Parathyroid adenoma (tissue), 2 donors: Measurements from ENCODE around the gene TGFBR2.
A peak's percentile ranks its signal among the peaks of the same experiment; 100 is the strongest.

ENCODE experiments used
- H2AFZ ChIP-seq: fragments of 300-600 bp; sonication (generic); one replicate; pipeline ENCODE4 v1.7.0; 2017; ENCODE audit warnings: antibody characterized with exemption, mild to moderate bottlenecking
- H3K27ac ChIP-seq: fragments of 300-600 bp; sonication (generic); one replicate; pipeline ENCODE4 v1.7.0; 2017
- H3K27me3 ChIP-seq: fragments of 300-600 bp; sonication (generic); one replicate; pipeline ENCODE4 v1.7.0; 2017; ENCODE audit warnings: low read length; ENCODE audit not compliant: control insufficient read depth, insufficient read depth
- H3K36me3 ChIP-seq: fragments of 300-600 bp; sonication (generic); one replicate; pipeline ENCODE4 v1.7.0; 2017; ENCODE audit warnings: low read length; ENCODE audit not compliant: control insufficient read depth, insufficient read depth
- H3K4me1 ChIP-seq: fragments of 300-600 bp; sonication (generic); one replicate; pipeline ENCODE4 v1.7.0; 2017; ENCODE audit warnings: control low read depth
- H3K4me2 ChIP-seq: fragments of 300-600 bp; sonication (generic); one replicate; pipeline ENCODE4 v1.7.0; 2017; ENCODE audit warnings: low read length
- H3K4me3 ChIP-seq: fragments of 300-600 bp; sonication (generic); one replicate; pipeline ENCODE4 v1.7.0; 2017; ENCODE audit warnings: low read depth, low read length
- H3K79me2 ChIP-seq: fragments of 300-600 bp; sonication (generic); one replicate; pipeline ENCODE4 v1.7.0; 2017; ENCODE audit warnings: control low read depth
- H3K9ac ChIP-seq: fragments of 300-600 bp; sonication (generic); one replicate; pipeline ENCODE4 v1.7.0; 2017; ENCODE audit warnings: mild to moderate bottlenecking
- H3K9me3 ChIP-seq: fragments of 300-600 bp; sonication (generic); one replicate; pipeline ENCODE4 v1.7.0; 2017; ENCODE audit warnings: low read length; ENCODE audit not compliant: control insufficient read depth
- CTCF ChIP-seq: fragments of 300-600 bp; sonication (generic); IDR thresholded peaks from one replicate; pipeline ENCODE4 v1.7.0; 2017; ENCODE audit warnings: antibody characterized with exemption, mild to moderate bottlenecking
- donor health status: primary hyperparathyroidism.

Gene TGFBR2

DNA sequence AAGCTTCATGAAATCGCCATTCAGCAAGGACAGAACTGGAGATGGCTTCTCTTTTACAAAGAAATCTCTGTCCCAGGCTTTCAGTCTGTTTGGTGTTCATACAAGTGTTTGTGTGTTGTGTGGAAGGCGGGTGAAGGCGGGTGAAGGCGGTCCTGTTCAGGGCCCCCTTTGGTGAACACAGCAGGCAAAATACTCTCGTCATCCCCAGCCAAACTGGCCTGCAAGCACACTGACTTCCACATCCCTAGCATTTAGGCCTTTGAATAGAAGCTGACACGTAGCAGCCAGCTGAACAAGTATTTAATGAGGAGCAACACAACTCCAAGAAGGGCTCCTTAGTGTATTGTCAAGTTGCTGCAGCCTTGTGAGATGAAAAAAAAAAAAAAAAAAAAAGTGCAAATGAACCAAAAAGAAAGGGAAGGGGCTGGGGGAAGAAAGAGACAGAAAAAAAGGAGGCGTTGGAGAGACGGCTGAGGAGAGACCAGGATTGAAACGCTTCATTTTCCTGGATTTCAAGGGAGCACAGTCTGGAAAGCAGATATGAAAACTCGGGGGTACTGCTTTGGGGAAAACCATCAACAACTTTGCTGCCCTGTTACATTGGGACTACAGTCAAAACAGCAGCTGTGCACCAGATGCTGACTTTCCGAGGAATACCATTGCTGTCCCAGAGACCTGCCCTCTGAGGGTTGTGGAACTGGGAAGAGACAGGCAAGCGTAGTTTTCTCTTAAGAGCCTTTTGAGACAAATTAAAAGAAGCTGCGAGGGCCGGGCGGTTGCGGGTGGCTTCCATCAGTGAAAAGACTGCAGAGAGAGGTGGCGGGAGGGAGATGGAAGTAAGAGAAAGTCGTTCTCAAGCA is 74.6 kb downstream of the TGFBR2 start:
- H3K4me3 ChIP-seq, result no peak overlapping the region
- H3K4me1 ChIP-seq, result peaks cover 2% of the 10 kb centered on the region
- H2AFZ ChIP-seq, result no peak overlapping the region
- H3K36me3 ChIP-seq, result no peaks in the 10 kb centered on the region
- no peak overlapping the region for H3K9ac ChIP-seq
- no peak for TF ChIP-seq CTCF
- no peaks in the 10 kb centered on the region for H3K79me2 ChIP-seq
- no peak overlapping the region for H3K4me2 ChIP-seq
- H3K27me3 ChIP-seq, result no peaks in the 10 kb centered on the region
- H3K9me3 ChIP-seq, result no peaks in the 10 kb centered on the region
- H3K27ac ChIP-seq, result peak overlapping the region; percentile 25

- no peak overlapping the region for H2AFZ ChIP-seq
- no peaks in the 10 kb centered on the region for H3K36me3 ChIP-seq
- no peak for TF ChIP-seq CTCF
- no peak overlapping the region for H3K4me3 ChIP-seq
- no peaks in the 10 kb centered on the region for H3K9me3 ChIP-seq
- H3K9ac ChIP-seq, result no peak overlapping the region
- H3K4me1 ChIP-seq, result peaks cover 2% of the 10 kb centered on the region
- H3K27ac ChIP-seq, result peak overlapping the region; percentile 25
- H3K79me2 ChIP-seq, result no peaks in the 10 kb centered on the region
- H3K27me3 ChIP-seq, result no peaks in the 10 kb centered on the region
- no peak overlapping the region for H3K4me2 ChIP-seq
Observed at GRCh38 chr3:30681649-30682211, 75.3 kb downstream of the TGFBR2 start.

- H3K27me3 ChIP-seq, result no peaks in the 10 kb centered on the region
- H3K36me3 ChIP-seq, result no peaks in the 10 kb centered on the region
- no peak for TF ChIP-seq CTCF
- H3K79me2 ChIP-seq, result no peaks in the 10 kb centered on the region
- H3K4me3 ChIP-seq, result no peak overlapping the region
- H3K4me1 ChIP-seq, result peaks cover 2% of the 10 kb centered on the region
- no peak overlapping the region for H2AFZ ChIP-seq
- no peak overlapping the region for H3K4me2 ChIP-seq
- H3K27ac ChIP-seq, result no peak overlapping the region
- H3K9me3 ChIP-seq, result no peaks in the 10 kb centered on the region
- no peak overlapping the region for H3K9ac ChIP-seq
Observed at GRCh38 chr3:30682434-30683155, 76.2 kb downstream of the TGFBR2 start.

DNA sequence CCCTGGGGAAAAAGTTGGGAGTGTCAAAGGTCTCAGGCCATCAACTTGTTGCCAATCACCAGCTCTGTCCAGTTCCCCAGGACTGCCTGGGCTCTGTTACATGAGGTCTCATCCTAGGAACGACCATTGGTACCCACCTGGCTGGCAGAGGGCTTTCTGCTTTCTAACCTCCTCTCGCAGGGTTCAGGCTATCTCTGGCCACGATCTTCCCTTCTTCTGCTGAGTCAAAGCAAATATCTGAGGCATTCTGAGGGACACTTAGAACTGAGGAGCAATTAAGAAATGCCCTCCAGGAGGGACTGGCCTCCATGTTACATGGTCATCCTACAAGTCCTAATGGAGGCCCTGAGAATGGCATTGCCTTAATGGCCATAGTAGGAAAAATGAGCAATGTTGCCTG is 77.4 kb downstream of the TGFBR2 start:
- no peaks in the 10 kb centered on the region for H3K36me3 ChIP-seq
- H3K4me2 ChIP-seq, result no peak overlapping the region
- no peak overlapping the region for H3K4me3 ChIP-seq
- no peak for TF ChIP-seq CTCF
- no peaks in the 10 kb centered on the region for H3K27me3 ChIP-seq
- H3K9ac ChIP-seq, result no peak overlapping the region
- no peak overlapping the region for H3K27ac ChIP-seq
- H3K79me2 ChIP-seq, result no peaks in the 10 kb centered on the region
- peaks cover 2% of the 10 kb centered on the region for H3K4me1 ChIP-seq
- H3K9me3 ChIP-seq, result no peaks in the 10 kb centered on the region
- H2AFZ ChIP-seq, result no peak overlapping the region
